GM12892 (cell line): ENCODE results near the gene SCFD2.

Source experiments
- POLR2A ChIP-seq: IDR thresholded peaks from 2 replicates; pipeline ENCODE4 v1.6.1; 2011; ENCODE audit warnings: low read depth, low read length, control low read depth
- POLR2AphosphoS5 ChIP-seq: IDR thresholded peaks from 2 replicates; pipeline ENCODE4 v1.6.1; 2011; ENCODE audit warnings: low read depth, low read length, control low read depth
- TAF1 ChIP-seq: IDR thresholded peaks from 2 replicates; pipeline ENCODE4 v1.6.1; 2011; ENCODE audit warnings: low read depth, mild to moderate bottlenecking, control low read depth, low read length, borderline replicate concordance

GRCh38 chr4:53371843-53372521 lies 6.1 kb upstream of the SCFD2 start:
- TF ChIP-seq POLR2A (no peak), POLR2AphosphoS5 (no peak), TAF1 (no peak)
